ENCODE data around the gene GLI1. TPM values are rescaled to one million over a fixed set of nuclear protein-coding genes. Genes with fewer than 3 reads are reported as not detected.
"Not testable (repeated sequence)": the region's sequence is repeated elsewhere in the genome, so short reads cannot be mapped to it uniquely, and the experiment has no call there.

The GLI1 gene
- total RNA-seq, 1 donor from 2014 or later: 0.93 TPM

DNA sequence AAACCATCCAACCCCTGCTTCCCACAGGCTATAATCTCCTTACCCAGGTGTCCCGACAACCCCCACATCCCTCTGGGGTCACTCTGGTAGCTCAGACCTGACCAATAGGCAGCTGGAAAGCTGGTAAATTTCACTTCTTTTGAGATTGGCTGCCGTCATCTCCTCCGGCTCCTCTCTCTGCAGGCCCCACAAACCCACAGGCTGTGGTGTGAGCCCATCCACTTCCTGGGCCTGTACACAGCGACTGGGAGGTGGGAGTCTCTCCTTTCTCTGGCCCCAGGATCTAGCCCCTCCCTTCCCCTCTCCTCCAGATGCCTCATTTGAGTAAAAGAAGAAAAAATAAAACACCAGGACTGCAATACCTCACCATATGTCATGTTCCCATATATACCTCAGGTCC lies 24.3 kb upstream of the GLI1 start:
- H3K9me3 ChIP-seq (replicated peaks): no peaks in the 10 kb centered on the region
- H3K4me3 ChIP-seq: no peak overlapping the region
- intact Hi-C loops (cut with micrococcal nuclease): no loop called here
- H3K27me3 ChIP-seq (ENCODE audit: low read depth): no peaks in the 10 kb centered on the region
- H3K27ac ChIP-seq (replicated peaks): no peak overlapping the region
- H3K36me3 ChIP-seq: no peaks in the 10 kb centered on the region
- peaks cover 4% of the 10 kb centered on the region for H3K4me1 ChIP-seq
- TF ChIP-seq, protein P1, sequence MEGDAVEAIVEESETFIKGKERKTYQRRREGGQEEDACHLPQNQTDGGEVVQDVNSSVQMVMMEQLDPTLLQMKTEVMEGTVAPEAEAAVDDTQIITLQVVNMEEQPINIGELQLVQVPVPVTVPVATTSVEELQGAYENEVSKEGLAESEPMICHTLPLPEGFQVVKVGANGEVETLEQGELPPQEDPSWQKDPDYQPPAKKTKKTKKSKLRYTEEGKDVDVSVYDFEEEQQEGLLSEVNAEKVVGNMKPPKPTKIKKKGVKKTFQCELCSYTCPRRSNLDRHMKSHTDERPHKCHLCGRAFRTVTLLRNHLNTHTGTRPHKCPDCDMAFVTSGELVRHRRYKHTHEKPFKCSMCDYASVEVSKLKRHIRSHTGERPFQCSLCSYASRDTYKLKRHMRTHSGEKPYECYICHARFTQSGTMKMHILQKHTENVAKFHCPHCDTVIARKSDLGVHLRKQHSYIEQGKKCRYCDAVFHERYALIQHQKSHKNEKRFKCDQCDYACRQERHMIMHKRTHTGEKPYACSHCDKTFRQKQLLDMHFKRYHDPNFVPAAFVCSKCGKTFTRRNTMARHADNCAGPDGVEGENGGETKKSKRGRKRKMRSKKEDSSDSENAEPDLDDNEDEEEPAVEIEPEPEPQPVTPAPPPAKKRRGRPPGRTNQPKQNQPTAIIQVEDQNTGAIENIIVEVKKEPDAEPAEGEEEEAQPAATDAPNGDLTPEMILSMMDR (IDR thresholded peaks at IDR 0.05; ENCODE audit: borderline replicate concordance): no peak
- DNase-seq: no peak

GRCh38 chr12:57438400-57438799 lies 21.2 kb upstream of the GLI1 start:
- no peak overlapping the region for H3K4me3 ChIP-seq
- no peaks in the 10 kb centered on the region for H3K36me3 ChIP-seq
- intact Hi-C loops (cut with micrococcal nuclease): no loop called here
- H3K27ac ChIP-seq (replicated peaks): no peak overlapping the region
- H3K4me1 ChIP-seq: no peaks in the 10 kb centered on the region
- DNase-seq: no peak
- TF ChIP-seq, protein P1 (IDR thresholded peaks at IDR 0.05; ENCODE audit: borderline replicate concordance): no peak
- no peaks in the 10 kb centered on the region for H3K27me3 ChIP-seq (ENCODE audit: low read depth)
- H3K9me3 ChIP-seq (replicated peaks): peaks cover 17% of the 10 kb centered on the region

- TF ChIP-seq, protein P1 (IDR thresholded peaks at IDR 0.05; ENCODE audit: borderline replicate concordance): no peak
- intact Hi-C loops (cut with micrococcal nuclease): no loop called here
- no peak for DNase-seq
- no peaks in the 10 kb centered on the region for H3K4me1 ChIP-seq
- no peak overlapping the region for H3K27ac ChIP-seq (replicated peaks)
- no peak overlapping the region for H3K4me3 ChIP-seq
- H3K27me3 ChIP-seq (ENCODE audit: low read depth): no peaks in the 10 kb centered on the region
- peaks cover 17% of the 10 kb centered on the region for H3K9me3 ChIP-seq (replicated peaks)
- H3K36me3 ChIP-seq: no peaks in the 10 kb centered on the region
Measured at GRCh38 chr12:57439762-57440266, 19.8 kb upstream of the GLI1 start.

GRCh38 chr12:57441393-57441792 lies 18.2 kb upstream of the GLI1 start:
- intact Hi-C loops (cut with micrococcal nuclease); DNase-seq; H3K4me3 ChIP-seq; H3K27me3 ChIP-seq (ENCODE audit: low read depth); H3K4me1 ChIP-seq; H3K27ac ChIP-seq (replicated peaks); H3K36me3 ChIP-seq: not testable (repeated sequence)
- peaks cover 17% of the 10 kb centered on the region for H3K9me3 ChIP-seq (replicated peaks)

- H3K9me3 ChIP-seq (replicated peaks): peaks cover 17% of the 10 kb centered on the region
- TF ChIP-seq, protein P1 (IDR thresholded peaks at IDR 0.05; ENCODE audit: borderline replicate concordance): no peak
- no peak overlapping the region for H3K4me3 ChIP-seq
- intact Hi-C loops (cut with micrococcal nuclease): no loop called here
- DNase-seq: no peak
- H3K27me3 ChIP-seq (ENCODE audit: low read depth): no peaks in the 10 kb centered on the region
- no peaks in the 10 kb centered on the region for H3K4me1 ChIP-seq
- H3K36me3 ChIP-seq: no peaks in the 10 kb centered on the region
- no peak overlapping the region for H3K27ac ChIP-seq (replicated peaks)
Measured at GRCh38 chr12:57441846-57442427, 17.6 kb upstream of the GLI1 start.

DNA sequence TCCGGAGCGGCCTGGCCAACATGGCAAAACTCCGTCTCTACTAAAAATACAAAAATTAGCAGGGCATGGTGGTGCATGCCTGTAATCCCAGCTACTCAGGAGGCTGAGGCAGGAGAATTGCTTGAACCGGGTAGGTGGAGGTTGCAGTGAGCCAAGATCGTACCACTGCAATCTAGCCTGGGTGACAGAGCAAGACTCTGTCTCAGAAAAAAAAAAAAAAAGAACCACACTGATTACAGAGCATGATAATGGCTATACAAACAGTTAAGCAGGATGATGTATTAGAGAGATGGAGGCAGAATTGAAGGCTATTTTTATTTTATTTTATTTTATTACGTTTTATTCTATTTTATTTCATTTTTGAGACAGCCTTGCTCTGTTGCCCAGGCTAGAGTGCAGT lies 15.2 kb upstream of the GLI1 start:
- H3K36me3 ChIP-seq; H3K27ac ChIP-seq (replicated peaks); H3K4me3 ChIP-seq; H3K27me3 ChIP-seq (ENCODE audit: low read depth); DNase-seq; intact Hi-C loops (cut with micrococcal nuclease); H3K4me1 ChIP-seq: not testable (repeated sequence)
- H3K9me3 ChIP-seq (replicated peaks): peaks cover 17% of the 10 kb centered on the region
